Stimulated activated CD4-positive, alpha-beta T cell treated with anti-CD3 and anti-CD28 coated beads, Interleukin-1b, Interleukin-23, amount 100 ng/mL, for 24 hours (primary cell): ENCODE measurements around the gene CHPT1.

Experiments used
- DNase-seq, 4 experiments: peaks; one replicate each; pipeline ENCODE4 v3.0.0-alpha.2; 2020; ENCODE audit warnings: low read depth in 4 of 4, low spot score in 1 of 4

CHPT1 gene

DNA sequence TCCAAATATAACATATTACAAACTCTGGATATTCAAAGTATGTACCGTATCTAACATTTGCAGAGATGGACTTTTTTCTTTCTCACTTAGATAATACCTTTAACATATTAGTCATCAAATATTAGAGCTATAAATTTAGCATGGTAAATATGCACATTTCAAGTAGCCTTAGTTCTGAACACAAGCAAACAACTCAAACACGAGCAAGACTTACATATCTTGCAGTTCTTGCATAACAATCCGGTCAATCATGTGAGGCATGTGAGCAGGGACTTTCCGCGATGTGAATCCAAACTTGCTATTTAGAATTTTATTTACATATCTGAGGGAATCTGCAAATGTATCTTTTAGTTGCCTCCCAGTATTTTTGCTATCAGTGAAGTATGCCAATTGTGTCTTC, 63.9 kb downstream of the CHPT1 start:
- DNase-seq = no peak

DNA sequence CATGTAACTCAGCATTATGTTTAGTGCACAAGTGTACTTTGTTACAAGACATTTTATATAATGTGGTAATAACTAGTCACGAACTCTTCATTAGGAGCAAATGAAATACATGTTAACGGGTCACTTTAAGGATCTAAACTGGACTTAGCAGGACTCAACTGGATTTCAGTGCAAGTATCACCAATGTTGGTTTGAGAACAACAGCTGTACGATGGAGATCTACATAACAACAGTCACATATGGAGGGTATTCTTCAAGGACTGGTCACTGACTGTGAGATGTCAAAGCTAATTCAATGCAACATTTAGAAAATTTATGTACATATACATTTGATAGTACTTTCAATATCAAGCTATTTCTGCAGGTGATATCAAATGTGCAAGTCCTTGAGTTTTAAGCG, 64.3 kb downstream of the CHPT1 start:
- DNase-seq = no peak

DNA sequence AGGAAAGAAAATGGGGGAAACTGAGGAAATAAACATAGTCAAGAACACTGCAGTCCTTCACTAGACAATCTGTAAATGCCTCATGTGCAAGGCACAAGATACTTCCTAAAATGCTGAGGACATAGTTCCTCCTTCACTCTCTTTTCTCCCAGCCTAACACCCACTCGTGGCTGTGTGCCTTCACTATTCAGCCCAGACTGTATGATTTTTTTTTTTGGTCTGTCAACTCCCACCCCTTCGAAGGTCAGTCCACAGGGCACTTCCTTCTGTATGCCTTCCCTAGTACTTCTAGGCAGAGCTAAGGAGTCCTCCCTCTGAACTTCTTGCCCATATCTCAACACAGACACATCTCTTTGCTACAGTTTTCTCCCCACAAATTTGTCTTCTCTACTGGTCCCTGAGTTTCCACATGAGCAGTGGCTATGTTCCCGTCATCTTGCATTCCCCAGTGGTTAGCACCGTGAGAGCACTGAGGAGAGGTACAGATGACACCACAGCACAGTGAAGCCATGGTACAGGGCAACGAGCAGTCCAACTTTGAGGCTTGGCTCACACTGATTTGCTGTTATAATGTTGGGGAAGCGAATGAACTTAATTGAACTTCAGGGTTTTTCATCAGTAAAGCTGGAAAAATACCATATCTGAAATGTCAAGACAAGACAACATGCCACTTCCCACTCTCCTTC, 65.9 kb downstream of the CHPT1 start:
- DNase-seq = no peak

DNA sequence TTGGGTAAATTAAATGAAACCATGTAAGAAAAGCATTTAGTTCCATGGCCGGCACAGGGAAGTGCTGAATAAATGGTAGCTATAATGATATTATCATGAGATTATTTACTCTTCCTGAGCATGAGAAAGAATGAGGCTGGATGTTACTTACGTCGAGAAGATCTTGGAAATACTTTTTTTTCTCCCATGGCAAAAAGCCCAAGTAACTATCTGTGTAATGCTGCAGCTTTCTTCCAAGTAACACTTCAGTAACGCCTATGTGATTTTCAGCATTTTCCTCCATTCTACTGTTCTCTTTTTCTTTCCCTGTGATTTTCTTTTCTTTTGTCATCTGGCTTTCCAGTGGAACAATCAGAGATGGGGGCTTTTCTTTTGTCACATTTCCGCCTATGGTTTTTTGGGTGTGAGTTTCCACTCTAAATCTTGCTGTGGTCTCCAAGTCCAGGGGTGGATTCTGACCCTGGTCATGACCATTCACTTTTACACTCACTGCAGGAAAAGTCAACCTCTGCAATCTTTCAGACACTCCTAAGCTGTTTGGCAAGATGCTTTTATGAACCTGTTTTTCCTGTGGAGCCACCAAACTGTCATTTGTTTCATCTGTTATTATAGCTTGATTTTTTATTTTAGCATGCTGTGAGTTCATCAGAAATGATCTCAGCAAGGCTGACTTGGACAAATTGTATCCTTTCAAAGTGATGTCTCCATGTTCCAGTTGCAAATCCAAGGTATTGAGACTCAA, 66.8 kb downstream of the CHPT1 start:
- no peak for DNase-seq

DNA sequence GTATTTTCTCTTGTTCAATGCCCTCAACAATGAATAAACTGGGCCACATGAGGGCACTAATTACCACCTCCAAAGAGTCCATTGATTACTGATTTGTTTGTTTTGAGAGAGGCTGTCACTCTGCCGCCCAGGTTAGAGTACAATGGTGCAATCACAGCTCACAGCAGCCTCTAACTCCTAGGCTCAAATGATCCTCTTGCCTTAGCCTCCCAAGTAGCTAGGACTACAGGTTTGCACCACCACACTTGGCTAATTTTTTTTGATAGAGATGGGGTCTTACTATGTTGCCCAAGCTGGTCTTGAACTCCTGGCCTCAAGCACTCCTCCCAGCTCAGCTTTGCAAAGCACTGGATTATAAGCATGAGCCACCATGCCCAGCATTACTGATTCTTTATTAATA, 70.1 kb downstream of the CHPT1 start:
- DNase-seq = no peak

DNA sequence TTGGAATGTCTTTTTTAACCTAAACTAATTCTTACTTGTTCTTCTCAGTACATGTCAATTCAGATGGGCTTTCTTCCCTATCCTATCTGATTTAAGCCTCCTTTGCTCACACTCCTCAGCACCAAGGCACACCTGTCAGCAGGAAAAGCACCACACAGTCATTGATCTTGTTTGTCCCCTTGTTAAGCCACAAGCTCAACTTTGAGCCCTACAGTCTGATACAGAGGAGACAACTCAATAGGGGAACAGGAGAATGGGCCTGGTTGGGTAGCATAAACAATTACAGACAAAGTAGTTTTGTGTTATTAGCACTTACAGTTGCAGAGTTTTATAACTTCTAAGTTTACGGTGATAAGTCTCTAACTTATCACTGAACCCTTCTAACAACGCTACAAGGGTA, 71.3 kb downstream of the CHPT1 start:
- DNase-seq = no peak

DNA sequence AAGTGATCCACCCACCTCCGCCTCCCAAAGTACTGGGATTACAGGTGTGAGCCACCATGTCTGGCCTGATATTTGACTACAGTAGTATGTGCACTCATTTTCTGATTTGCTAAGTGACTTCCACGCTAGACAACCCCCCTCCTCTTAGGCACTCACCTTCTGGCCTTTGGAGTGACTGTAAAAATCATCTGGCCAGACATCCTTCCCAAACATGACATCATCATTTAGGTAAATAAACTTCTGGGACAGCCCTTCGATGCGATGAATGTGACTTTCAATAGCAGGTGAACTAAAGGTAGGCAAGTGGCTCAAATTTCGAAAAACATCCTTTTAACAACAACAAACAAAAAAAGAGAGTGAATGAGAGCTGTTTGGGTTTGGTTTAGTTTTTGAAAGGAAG, 72.4 kb downstream of the CHPT1 start:
- no peak for DNase-seq

DNA sequence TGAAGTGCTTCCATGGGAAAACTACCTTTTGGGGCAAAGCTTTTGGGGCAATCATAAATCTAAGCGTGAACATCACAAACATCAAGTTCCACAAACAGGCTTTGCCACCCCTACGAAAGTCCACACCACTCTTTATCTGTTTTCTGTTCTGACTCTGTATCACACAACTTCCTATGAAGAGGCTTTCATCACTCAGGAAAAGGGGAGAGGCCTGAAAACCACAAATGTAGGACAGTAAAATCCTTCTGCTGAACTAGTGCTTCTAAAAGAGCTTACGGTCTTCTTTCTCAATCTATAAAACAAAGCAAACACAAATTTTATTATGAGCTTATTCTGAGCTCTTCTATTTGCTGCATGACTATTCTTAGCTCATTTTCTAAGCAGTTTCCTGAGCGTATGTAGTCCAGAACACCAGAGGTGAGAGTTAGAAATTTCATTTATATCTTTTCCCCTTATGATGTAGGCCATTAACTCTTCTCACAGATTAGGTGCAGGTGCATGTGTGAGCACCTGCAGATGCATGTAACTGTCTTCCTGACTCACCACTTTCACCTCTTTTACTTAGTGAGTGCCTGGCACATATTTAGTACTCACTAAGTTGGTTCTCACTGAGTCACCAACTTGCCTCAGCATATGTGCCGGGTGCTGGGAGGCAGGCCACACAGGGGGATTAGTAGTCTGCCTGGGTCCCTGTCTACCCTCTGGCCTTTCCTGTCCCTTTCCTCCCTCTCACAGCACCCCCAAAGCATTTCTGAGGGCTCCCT, 74.8 kb downstream of the CHPT1 start:
- DNase-seq = no peak

DNA sequence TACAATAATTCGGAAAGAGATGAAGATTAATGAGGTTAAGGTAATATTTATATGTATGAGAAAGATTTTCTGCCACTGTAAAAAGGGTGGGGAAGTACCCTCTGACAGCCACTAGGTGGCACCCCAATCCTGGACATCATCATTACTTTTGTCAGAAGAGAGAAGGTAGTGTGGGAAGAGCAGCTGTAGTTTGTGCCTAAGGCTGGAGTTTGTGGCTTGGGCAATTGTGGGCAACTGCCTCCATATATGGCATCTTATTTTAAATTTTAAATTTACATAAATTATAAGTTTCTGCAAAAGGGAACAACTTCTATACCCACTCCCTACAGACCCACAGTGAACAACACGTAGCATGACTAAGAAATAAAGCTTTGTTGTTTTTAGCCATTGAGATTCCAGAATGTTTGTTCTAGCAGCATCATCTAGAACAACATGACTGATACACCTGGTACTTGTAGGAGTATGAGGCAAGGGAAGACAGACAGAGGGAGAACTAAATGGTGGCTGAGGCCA, 76.3 kb downstream of the CHPT1 start:
- peak; percentile 36 to 51 (median 40) for DNase-seq

DNA sequence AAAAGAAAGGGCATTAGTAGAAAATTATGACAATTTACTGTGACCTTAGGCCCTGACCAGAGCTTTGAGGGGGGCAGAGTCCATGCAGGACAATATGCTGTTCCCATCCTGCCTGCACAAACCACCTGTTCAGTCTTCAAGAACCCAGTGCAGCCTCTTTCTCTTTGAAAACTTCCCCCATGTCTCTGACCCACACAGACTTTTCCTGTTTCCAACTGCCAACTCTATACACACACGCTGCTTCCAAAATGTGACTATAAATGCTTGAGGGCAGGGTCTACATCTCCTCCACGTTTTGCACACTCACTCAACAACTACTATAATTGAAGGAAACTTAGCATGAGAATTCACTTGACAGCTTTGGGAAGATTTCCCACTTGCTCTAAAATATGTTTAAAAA, 78.4 kb downstream of the CHPT1 start:
- DNase-seq = no peak

DNA sequence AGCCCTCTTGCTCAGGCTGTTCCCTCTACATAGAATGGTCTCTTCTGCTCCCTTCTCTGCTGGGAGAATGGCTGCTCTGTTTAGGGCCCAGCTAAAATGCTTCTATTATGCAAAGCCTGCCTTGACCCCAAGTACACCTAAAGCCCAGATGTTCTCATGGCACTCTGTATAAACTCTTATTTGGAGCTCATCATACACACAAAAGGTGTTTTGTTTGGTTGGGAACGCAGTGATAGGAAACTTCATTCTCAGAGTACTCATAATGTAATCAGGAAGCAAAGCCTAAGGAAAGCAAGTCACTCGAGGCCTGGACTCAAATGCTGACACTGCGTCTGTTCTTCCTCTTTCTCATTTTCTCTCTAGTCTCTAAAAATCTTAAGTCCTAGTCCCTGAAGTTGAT, 80.0 kb downstream of the CHPT1 start:
- no peak for DNase-seq

DNA sequence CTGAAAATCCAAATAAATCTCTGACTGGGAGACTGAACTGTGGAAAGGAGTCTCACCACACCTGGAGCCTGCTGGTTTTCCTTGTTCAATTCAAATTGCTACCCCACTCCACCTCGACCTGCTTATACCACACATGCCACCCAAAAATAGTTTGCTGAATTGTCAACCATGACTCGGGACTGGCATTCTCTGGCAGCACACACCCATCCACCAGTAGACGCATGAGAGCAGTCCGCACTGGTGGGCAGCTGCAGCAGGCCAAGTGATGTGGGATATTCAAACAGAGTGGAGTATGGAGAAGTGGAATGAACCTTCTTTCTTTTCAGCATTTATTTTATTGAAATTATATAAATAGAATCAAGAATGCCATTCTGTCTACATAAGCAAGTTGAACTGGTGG, 80.5 kb downstream of the CHPT1 start:
- DNase-seq = no peak
